K562 (cell line): ENCODE measurements around the gene MVP. TPM values are rescaled to one million over a fixed set of nuclear protein-coding genes. Genes with fewer than 3 reads are reported as not detected.

Experiments
- ATAC-seq: fragments of 200-7000 bp; cut with Tn5 transposase; 3 replicates; pipeline ENCODE4 v1.9.1; 2020; ENCODE audit warnings: moderate library complexity
- BruUV-seq: library from RNA; stranded (reverse); fragments of 400-500 nt; replicated peaks from 2 replicates; lab custom pipeline; 2021; lab: Mats Ljungman, UMichigan
- CTCF ChIA-PET: fragments of 300-600 bp; formaldehyde crosslinking; extraction: SDS; loops from one replicate; lab custom pipeline; 2021; ENCODE audit warnings: low intra/inter-chr PET ratio; lab: Yijun Ruan, JAX
- POLR2A ChIA-PET: fragments of 300-600, 350-650 bp; sonication (Branson Sonifier 250); formaldehyde crosslinking; extraction: SDS; loops from one replicate; lab custom pipeline; 2021; ENCODE audit warnings: antibody characterized with exemption, inconsistent platforms; lab: Yijun Ruan, JAX
- DNase-seq, 4 experiments: peaks; one replicate each; pipeline versions ENCODE4 v3.0.0 to v3.0.0-alpha.2; 2011 to 2018; ENCODE audit warnings: low spot score in 3 of 4, mixed read lengths in 3 of 4; ENCODE audit errors: extremely low read depth in 1 of 4
- FAIRE-seq: peaks from 2 replicates; lab custom pipeline; 2011; peaks lifted over from hg19 to GRCh38; lab: Jason Lieb, UNC
- H2AFZ ChIP-seq: 2 replicates; pipeline ENCODE4 v1.6.0; 2011; ENCODE audit warnings: low read depth, low read length, control low read depth, inconsistent platforms
- H3K27ac ChIP-seq: fragments of 200-600 bp; 3 replicates; pipeline ENCODE4 v1.8.0; 2011; ENCODE audit warnings: low read depth, mild to moderate bottlenecking, control low read depth, inconsistent platforms, low read length, moderate library complexity, mixed read lengths; ENCODE audit errors: extremely low read depth
- H3K27me3 ChIP-seq, 2 experiments: fragments of 300-600 bp in 1 of 2; 2 replicates in 1 of 2; 3 replicates in 1 of 2; pipeline versions ENCODE4 v1.6.0 to v1.8.0; 2011; ENCODE audit warnings: inconsistent platforms in 2 of 2, low read length in 2 of 2, mild to moderate bottlenecking in 1 of 2, mixed read lengths in 1 of 2, moderate library complexity in 1 of 2; ENCODE audit not compliant: control insufficient read depth in 2 of 2, insufficient read depth in 2 of 2
- H3K36me3 ChIP-seq: fragments of 300-600 bp; 3 replicates; pipeline ENCODE4 v1.8.0; 2011; ENCODE audit warnings: mild to moderate bottlenecking, low read length, inconsistent platforms; ENCODE audit not compliant: control insufficient read depth, insufficient read depth
- H3K4me1 ChIP-seq, 2 experiments: fragments of 200-600 bp in 1 of 2; replicated peaks in 1 of 2; 2 replicates in 1 of 2; 3 replicates in 1 of 2; pipeline versions ENCODE4 v1.5.1 to v1.8.0; 2011; ENCODE audit warnings: inconsistent platforms in 2 of 2, low read length in 2 of 2, mild to moderate bottlenecking in 1 of 2, mixed read lengths in 1 of 2, moderate library complexity in 1 of 2; ENCODE audit not compliant: control insufficient read depth in 2 of 2, insufficient read depth in 2 of 2
- H3K4me2 ChIP-seq: 2 replicates; pipeline ENCODE4 v1.6.1; 2011; ENCODE audit warnings: low read length, control low read depth, inconsistent platforms, mixed read lengths; ENCODE audit not compliant: insufficient read depth
- H3K4me3 ChIP-seq: fragments of 200-600 bp; sonication (generic), shearing (Covaris generic); 2 replicates; pipeline ENCODE4 v1.5.1; 2016; ENCODE audit warnings: control low read depth, inconsistent platforms
- H3K79me2 ChIP-seq: fragments of 200-600 bp; 3 replicates; pipeline ENCODE4 v1.8.0; 2011; ENCODE audit warnings: low read length, inconsistent platforms; ENCODE audit not compliant: control insufficient read depth, insufficient read depth
- H3K9ac ChIP-seq, 2 experiments: 2 replicates each; pipeline versions ENCODE4 v1.6.0 to v1.6.1; 2011; ENCODE audit warnings: low read depth in 2 of 2, low read length in 2 of 2, control low read depth in 1 of 2, inconsistent platforms in 1 of 2, mild to moderate bottlenecking in 1 of 2, mixed read lengths in 1 of 2; ENCODE audit not compliant: insufficient read depth in 1 of 2
- H3K9me1 ChIP-seq: one replicate; pipeline ENCODE4 v1.6.0; 2011; ENCODE audit warnings: inconsistent platforms, mild to moderate bottlenecking, low read length, moderate library complexity; ENCODE audit not compliant: control insufficient read depth, insufficient read depth
- H3K9me3 ChIP-seq: replicated peaks from 2 replicates; pipeline ENCODE4 v1.5.1; 2011; ENCODE audit warnings: low read depth, low read length, inconsistent platforms; ENCODE audit not compliant: control insufficient read depth, insufficient read depth
- H4K20me1 ChIP-seq: replicated peaks from 2 replicates; pipeline ENCODE4 v1.6.1; 2011; ENCODE audit warnings: low read length, inconsistent platforms, mixed read lengths; ENCODE audit not compliant: control insufficient read depth, insufficient read depth
- FOXA3 ChIP-seq, 2 experiments: fragments of 450-650 bp in 1 of 2; sonication (generic) in 1 of 2; formaldehyde crosslinking; IDR thresholded peaks in 1 of 2; conservative IDR thresholded peaks in 1 of 2; 2 replicates each; pipeline versions ENCODE4 v1.4.0 to v1.8.0; 2020 to 2022; ENCODE audit warnings: mild to moderate bottlenecking in 2 of 2, missing genetic modification reagents in 1 of 2
- FOXK1 ChIP-seq: sonication (generic); formaldehyde crosslinking; IDR thresholded peaks from 2 replicates; pipeline ENCODE4 v1.8.0; 2022; ENCODE audit warnings: missing genetic modification reagents, mild to moderate bottlenecking, borderline replicate concordance
- GTF2B ChIP-seq: IDR thresholded peaks from 2 replicates; pipeline ENCODE4 v1.6.1; 2011; ENCODE audit not compliant: insufficient read length; ENCODE audit errors: extremely low read depth
- GTF2E2 ChIP-seq: fragments of 200-800 bp; sonication (Bioruptor generic); IDR thresholded peaks from 2 replicates; pipeline ENCODE4 v1.6.1; 2016; ENCODE audit warnings: missing genetic modification characterization, missing compliant biosample characterization
- KLF10 ChIP-seq: fragments of 250-450 bp; sonication (Bioruptor Pico); IDR thresholded peaks from 2 replicates; pipeline ENCODE4 v1.6.1; 2021; ENCODE audit warnings: matching md5 sums
- MNT ChIP-seq, 2 experiments: fragments of 450-650 bp; conservative IDR thresholded peaks; 2 replicates each; pipeline ENCODE4 v1.6.1; 2017; ENCODE audit warnings: mild to moderate bottlenecking in 2 of 2, moderate library complexity in 2 of 2
- MTA3 ChIP-seq: fragments of 450-650 bp; formaldehyde crosslinking; IDR thresholded peaks from 2 replicates; pipeline ENCODE4 v1.6.1; 2017; ENCODE audit warnings: mild to moderate bottlenecking, borderline replicate concordance
- POU5F1 ChIP-seq: fragments of 150-350 bp; IDR thresholded peaks from 2 replicates; pipeline ENCODE4 v1.6.1; 2014; ENCODE audit warnings: borderline replicate concordance, low read length, low read depth, mild to moderate bottlenecking; ENCODE audit not compliant: partially characterized antibody
- RCOR1 ChIP-seq, 2 experiments: IDR thresholded peaks; 2 replicates each; pipeline ENCODE4 v1.6.1; 2012; ENCODE audit warnings: low read depth in 2 of 2, low read length in 2 of 2, borderline replicate concordance in 1 of 2, improper control_type of control experiment in 1 of 2
- RFX5 ChIP-seq: IDR thresholded peaks from 2 replicates; pipeline ENCODE4 v1.6.1; 2011; ENCODE audit warnings: low read depth, mild to moderate bottlenecking, improper control_type of control experiment, low read length
- TAL1 ChIP-seq: fragments of 450-650 bp; IDR thresholded peaks from 2 replicates; pipeline ENCODE4 v1.6.1; 2016; ENCODE audit warnings: mild to moderate bottlenecking
- TOE1 ChIP-seq, 2 experiments: fragments of 450-650 bp in 1 of 2; sonication (generic) in 1 of 2; formaldehyde crosslinking in 1 of 2; IDR thresholded peaks; 2 replicates each; pipeline versions ENCODE4 v1.7.1 to v1.8.0; 2016 to 2022; ENCODE audit warnings: borderline replicate concordance in 2 of 2, mild to moderate bottlenecking in 2 of 2, antibody characterized with exemption in 1 of 2, inconsistent platforms in 1 of 2, low read depth in 1 of 2, missing genetic modification reagents in 1 of 2, moderate library complexity in 1 of 2
- ZC3H4 ChIP-seq: sonication (generic); formaldehyde crosslinking; IDR thresholded peaks from 2 replicates; pipeline ENCODE4 v1.9.0; 2021; ENCODE audit warnings: missing genetic modification reagents, borderline replicate concordance
- WGBS: fragments of 100-300 bp; shearing (Covaris generic); methylation state at CpG from one replicate; pipeline ENCODE4 v1.1.6; 2016; ENCODE audit warnings: low coverage, mixed read lengths; ENCODE audit not compliant: insufficient coverage; ENCODE audit errors: missing lambda C conversion rate; 5-methylcytosine and 5-hydroxymethylcytosine counted together
- in situ Hi-C: fragments of 300-500 bp; cut with MboI; formaldehyde crosslinking; loops from 4 replicates; pipeline ENCODE4 v1.15.0; 2018; ENCODE audit warnings: inconsistent platforms, mixed read lengths
- intact Hi-C: fragments of 100-400 bp; cut with micrococcal nuclease; formaldehyde crosslinking; loops from 2 replicates; pipeline ENCODE4 v1.14.2; 2022
- polyA plus RNA-seq, 8 experiments: library from polyadenylated mRNA; depleted of rRNA in 4 of 8; stranded (reverse) in 5 of 8; unstranded in 3 of 8; fragments of >200 nt; fragmentation: Nextera tagmentation in 2 of 8; fragmentation: Illumina TruSeq in 1 of 8; extraction: Ambion mirVana in 2 of 8; extraction: Trizol in 1 of 8; gene quantifications; 2 replicates each; pipeline versions ENCODE4 v1.2.1 to v1.2.3, GENCODE V29; 2011 to 2014; ENCODE audit warnings: inconsistent platforms in 1 of 8, missing spikeins in 1 of 8
- total RNA-seq, 7 experiments: library from RNA; depleted of rRNA in 6 of 7; stranded (reverse); fragments of >200 nt in 6 of 7; fragmentation: Illumina TruSeq in 2 of 7; extraction: Trizol in 2 of 7; gene quantifications; 2 replicates each; pipeline versions ENCODE4 v1.2.1 to v1.2.3, GENCODE V29; 2011 to 2021; ENCODE audit warnings: low replicate concordance in 1 of 7

Gene MVP
- total and polyA plus RNA-seq, 9 of the 15 experiments (the other 6 are each of a cell fraction or from before 2014, with no cell fraction given) = 0.39 to 1.9 (median 0.76) TPM; not detected in 2

- TF ChIP-seq POU5F1 = no peak
- no peak for TF ChIP-seq TOE1 (IDR thresholded peaks at IDR 0.05; ENCODE audit: borderline replicate concordance)
- TF ChIP-seq TOE1 (CRISPR knock-in tag; IDR thresholded peaks at IDR 0.05; ENCODE audit: borderline replicate concordance, low read depth) = 0 out of 2 replicates have a peak, but pooled peaks have one; percentile 38
- 0 out of 2 replicates have a peak, but pooled peaks have one; percentile 41 for TF ChIP-seq FOXK1 (CRISPR knock-in tag)
- TF ChIP-seq ZC3H4 (CRISPR knock-in tag) = 0 out of 2 replicates have a peak, but pooled peaks have one; percentile 67
Observed at GRCh38 chr16:29790949-29791844, 29.1 kb upstream of the MVP start (continued).

DNA sequence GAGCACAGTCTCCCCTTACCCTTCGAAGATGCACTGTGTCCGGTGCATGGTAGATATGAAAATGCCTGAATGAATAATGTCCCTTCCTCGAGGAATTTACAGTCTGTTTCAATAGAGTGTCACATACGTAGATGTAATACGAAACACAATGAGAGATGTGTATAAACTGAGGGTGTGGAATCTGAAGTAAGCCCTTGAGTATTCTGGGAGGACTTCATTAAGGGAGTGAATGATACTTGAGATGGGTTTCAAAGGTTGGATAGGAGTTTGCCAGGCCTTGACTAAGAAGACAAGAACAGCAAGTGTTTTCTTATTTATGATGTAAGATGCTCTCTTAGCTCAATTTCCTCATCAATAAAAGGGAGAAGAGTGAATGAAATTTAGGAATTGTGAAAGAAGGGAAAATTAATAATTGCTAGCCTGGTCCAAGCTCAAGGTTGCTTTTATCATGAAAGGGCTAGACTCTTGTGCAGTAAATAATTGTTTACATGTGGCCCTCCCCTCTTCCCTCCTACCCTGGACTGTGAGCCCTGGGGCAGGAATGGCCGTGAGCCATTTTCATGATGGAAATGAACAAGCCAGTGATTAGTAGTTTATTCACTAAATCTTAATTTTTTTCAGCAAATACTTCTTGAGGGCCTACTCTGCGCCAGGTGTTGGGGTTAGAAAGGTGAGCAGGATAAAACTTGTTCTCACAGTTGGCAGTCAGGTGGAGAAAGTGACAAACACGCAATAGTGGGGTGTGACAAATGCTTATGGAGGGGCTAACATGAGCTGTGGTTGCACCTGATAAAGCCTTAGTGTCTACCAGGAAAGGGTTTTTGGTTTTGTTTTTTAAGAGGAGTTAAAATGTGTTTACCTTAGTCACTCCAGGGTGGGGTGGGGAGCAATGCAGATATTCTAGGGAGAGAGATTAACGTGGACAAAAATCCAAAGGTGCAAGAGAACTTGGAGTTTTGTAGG, 28.1 kb upstream of the MVP start:
- WGBS = 11% methylated on average over 9 of the region's 9 CpGs
- FAIRE-seq = no peak
- TF ChIP-seq MTA3 = no peak
- peak in 1 of 2 experiments; percentile 19; a peak in 1 of 4 replicates for TF ChIP-seq FOXA3 (CRISPR knock-in tag; conservative IDR thresholded peaks at IDR 0.05 in 1 of 2, IDR thresholded peaks at IDR 0.05 in 1 of 2)
- TF ChIP-seq GTF2E2 (tag) = no peak
- no peak for TF ChIP-seq GTF2B
- 0 out of 4 replicates have a peak, but pooled peaks of 1 of the 2 experiments have one; percentile 3 for TF ChIP-seq MNT (conservative IDR thresholded peaks at IDR 0.05)
- TF ChIP-seq RCOR1 (IDR thresholded peaks at IDR 0.05; ENCODE audit: borderline replicate concordance in 1 of 2, low read depth in 2 of 2, low read length in 2 of 2) = no peak
- peak; percentile 28; the same call in 1 of the 2 replicates for TF ChIP-seq TAL1
- TF ChIP-seq RFX5 = no peak
- TF ChIP-seq KLF10 (CRISPR knock-in tag) = no peak

More for the DNA sequence above, 28.1 kb upstream of the MVP start:
- Histone ChIP-seq H4K20me1 (peaks cover 10% of the 10 kb centered on the region; the same call in 1 of the 2 replicates), H3K27ac (peak overlapping the region; percentile 83), H3K4me3 (peak overlapping the region; percentile 89), H3K36me3 (peaks cover 53% of the 10 kb centered on the region), H3K9me1 (no peaks in the 10 kb centered on the region), H3K4me2 (peak overlapping the region; percentile 93), H3K27me3 (no peaks in the 10 kb centered on the region), H3K9me3 (no peaks in the 10 kb centered on the region), H3K9ac (peak overlapping the region; percentile 90 to 96), H3K4me1 (peaks cover 14 to 17% of the 10 kb centered on the region in 2 experiments), H3K79me2 (peaks cover 74% of the 10 kb centered on the region), H2AFZ (no peak overlapping the region)
- ChIA-PET CTCF (no interaction called here), POLR2A (interaction anchor here (0.6 to 7.1 kb wide), 2 partner anchors 10 to 41 kb away, joined by 3 to 114 read pairs; no protein-coding TSS in a partner anchor)
- ATAC-seq = no peak
- DNase-seq = peak in 3 of 4 experiments; percentile 33 to 44 (median 43)
- no TSS peak for BruUV-seq
- intact Hi-C loops = no loop called here
- in situ Hi-C loops = no loop called here
